Measurements from ENCODE around the gene NXN.
"Not testable (repeated sequence)": the region's sequence is repeated elsewhere in the genome, so short reads cannot be mapped to it uniquely, and the experiment has no call there.

GRCh38 chr17:867238-867637 lies 112.3 kb downstream of the NXN start:
- not testable (repeated sequence) for TF ChIP-seq CTCF, POLR2A, EP300 (IDR thresholded peaks at IDR 0.05)

All from tibial nerve (tissue), 4 donors.